Progenitor cell of endocrine pancreas (in vitro differentiated cells): Measurements from ENCODE around the gene ZBTB42. TPM values are rescaled to one million over a fixed set of nuclear protein-coding genes. Genes with fewer than 3 reads are reported as not detected.
A peak's percentile ranks its signal among the peaks of the same experiment; 100 is the strongest.

Experiments used
- DNase-seq: peaks from one replicate; pipeline ENCODE4 v3.0.0; 2021; ENCODE audit warnings: low spot score; ENCODE audit not compliant: unreplicated experiment
- H3K27ac Mint-ChIP-seq: 2 replicates; pipeline ENCODE4 v1.8.0; 2021; ENCODE audit warnings: mild to moderate bottlenecking, moderate library complexity, mixed read lengths
- H3K27me3 Mint-ChIP-seq: 2 replicates; pipeline ENCODE4 v1.8.0; 2021; ENCODE audit warnings: mixed read lengths
- H3K36me3 Mint-ChIP-seq: 2 replicates; pipeline ENCODE4 v1.8.0; 2022; ENCODE audit warnings: mixed read lengths; ENCODE audit not compliant: insufficient read depth
- H3K4me1 Mint-ChIP-seq: 2 replicates; pipeline ENCODE4 v1.8.0; 2021; ENCODE audit warnings: low read depth, mixed read lengths
- H3K4me3 Mint-ChIP-seq: 2 replicates; pipeline ENCODE4 v1.8.0; 2021; ENCODE audit warnings: low read depth, mild to moderate bottlenecking, moderate library complexity, mixed read lengths
- H3K9me3 Mint-ChIP-seq: 2 replicates; pipeline ENCODE4 v1.8.0; 2021; ENCODE audit warnings: low read depth, mixed read lengths
- total RNA-seq: library from RNA; stranded (reverse); gene quantifications from 2 replicates; pipeline ENCODE4 v1.2.1, GENCODE V29; 2021
- TF ChIP-seq, protein P1 (sequence below): fragments of 200-600 bp; sonication (generic); IDR thresholded peaks from one replicate; pipeline ENCODE4 v1.5.0; 2021; ENCODE audit warnings: antibody characterized with exemption, mild to moderate bottlenecking; ENCODE audit not compliant: unreplicated experiment

The ZBTB42 gene
- total RNA-seq, 1 donor from 2014 or later: 12.3 TPM

- TF ChIP-seq, protein P1, sequence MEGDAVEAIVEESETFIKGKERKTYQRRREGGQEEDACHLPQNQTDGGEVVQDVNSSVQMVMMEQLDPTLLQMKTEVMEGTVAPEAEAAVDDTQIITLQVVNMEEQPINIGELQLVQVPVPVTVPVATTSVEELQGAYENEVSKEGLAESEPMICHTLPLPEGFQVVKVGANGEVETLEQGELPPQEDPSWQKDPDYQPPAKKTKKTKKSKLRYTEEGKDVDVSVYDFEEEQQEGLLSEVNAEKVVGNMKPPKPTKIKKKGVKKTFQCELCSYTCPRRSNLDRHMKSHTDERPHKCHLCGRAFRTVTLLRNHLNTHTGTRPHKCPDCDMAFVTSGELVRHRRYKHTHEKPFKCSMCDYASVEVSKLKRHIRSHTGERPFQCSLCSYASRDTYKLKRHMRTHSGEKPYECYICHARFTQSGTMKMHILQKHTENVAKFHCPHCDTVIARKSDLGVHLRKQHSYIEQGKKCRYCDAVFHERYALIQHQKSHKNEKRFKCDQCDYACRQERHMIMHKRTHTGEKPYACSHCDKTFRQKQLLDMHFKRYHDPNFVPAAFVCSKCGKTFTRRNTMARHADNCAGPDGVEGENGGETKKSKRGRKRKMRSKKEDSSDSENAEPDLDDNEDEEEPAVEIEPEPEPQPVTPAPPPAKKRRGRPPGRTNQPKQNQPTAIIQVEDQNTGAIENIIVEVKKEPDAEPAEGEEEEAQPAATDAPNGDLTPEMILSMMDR: no peak
- no peak for DNase-seq
- peaks cover 8% of the 10 kb centered on the region for H3K9me3 Mint-ChIP-seq
- H3K27ac Mint-ChIP-seq: no peak overlapping the region
- peaks cover 24% of the 10 kb centered on the region for H3K27me3 Mint-ChIP-seq
- H3K36me3 Mint-ChIP-seq: no peaks in the 10 kb centered on the region
- no peak overlapping the region for H3K4me3 Mint-ChIP-seq
- H3K4me1 Mint-ChIP-seq: peaks cover 8% of the 10 kb centered on the region
Observed at GRCh38 chr14:104821971-104822608, 21.2 kb downstream of the ZBTB42 start.

GRCh38 chr14:104822821-104823615 is 22.1 kb downstream of the ZBTB42 start:
- DNase-seq: no peak
- Mint-ChIP-seq H3K27ac (no peak overlapping the region), H3K9me3 (peaks cover 8% of the 10 kb centered on the region), H3K27me3 (peaks cover 24% of the 10 kb centered on the region), H3K36me3 (no peaks in the 10 kb centered on the region), H3K4me3 (no peak overlapping the region), H3K4me1 (peaks cover 12% of the 10 kb centered on the region)
- TF ChIP-seq, protein P1: no peak

- Mint-ChIP-seq H3K27me3 (peaks cover 24% of the 10 kb centered on the region), H3K27ac (no peak overlapping the region), H3K4me1 (peaks cover 12% of the 10 kb centered on the region), H3K36me3 (no peaks in the 10 kb centered on the region), H3K4me3 (peak overlapping the region; percentile 69), H3K9me3 (peaks cover 8% of the 10 kb centered on the region)
- TF ChIP-seq, protein P1: no peak
- no peak for DNase-seq
Observed at GRCh38 chr14:104824353-104824997, 23.6 kb downstream of the ZBTB42 start.

- peaks cover 8% of the 10 kb centered on the region for H3K9me3 Mint-ChIP-seq
- peak; percentile 98 for DNase-seq
- TF ChIP-seq, protein P1: peak; percentile 89
- peaks cover 12% of the 10 kb centered on the region for H3K4me1 Mint-ChIP-seq
- peak overlapping the region; percentile 72 for H3K4me3 Mint-ChIP-seq
- H3K27ac Mint-ChIP-seq: no peak overlapping the region
- peaks cover 24% of the 10 kb centered on the region for H3K27me3 Mint-ChIP-seq
- no peaks in the 10 kb centered on the region for H3K36me3 Mint-ChIP-seq
Observed at GRCh38 chr14:104826189-104826860, 25.4 kb downstream of the ZBTB42 start.

GRCh38 chr14:104826861-104827176 is 25.9 kb downstream of the ZBTB42 start:
- peaks cover 8% of the 10 kb centered on the region for H3K9me3 Mint-ChIP-seq
- DNase-seq: no peak
- TF ChIP-seq, protein P1: no peak
- peaks cover 24% of the 10 kb centered on the region for H3K27me3 Mint-ChIP-seq
- H3K4me3 Mint-ChIP-seq: peak overlapping the region; percentile 72
- H3K4me1 Mint-ChIP-seq: peaks cover 12% of the 10 kb centered on the region
- peak overlapping the region; percentile 94 for H3K27ac Mint-ChIP-seq
- H3K36me3 Mint-ChIP-seq: no peaks in the 10 kb centered on the region
